GM18499 (cell line): ENCODE results near the gene POLG.

Experiments
- ATAC-seq: cut with Tn5 transposase; IDR thresholded peaks from one replicate; pipeline ENCODE4 v1.9.1; 2021; ENCODE audit warnings: moderate number of reproducible peaks; ENCODE audit not compliant: insufficient read depth, unreplicated experiment

POLG gene

DNA sequence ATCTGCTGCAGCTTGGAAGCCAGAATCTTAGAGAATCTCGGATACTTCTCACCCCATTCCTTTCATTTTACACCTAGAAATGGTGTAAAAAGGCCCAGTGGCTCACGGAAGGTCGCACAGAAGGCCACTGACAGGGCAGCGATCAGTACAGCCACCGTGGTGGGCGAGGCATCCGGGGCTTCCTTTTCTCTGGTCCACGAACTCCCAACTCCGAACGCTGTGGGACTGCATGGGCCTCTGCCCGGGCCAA lies 36.3 kb upstream of the POLG start:
- no peak for ATAC-seq

- no peak for ATAC-seq
Measured at GRCh38 chr15:89370120-89370977, 35.7 kb upstream of the POLG start.

DNA sequence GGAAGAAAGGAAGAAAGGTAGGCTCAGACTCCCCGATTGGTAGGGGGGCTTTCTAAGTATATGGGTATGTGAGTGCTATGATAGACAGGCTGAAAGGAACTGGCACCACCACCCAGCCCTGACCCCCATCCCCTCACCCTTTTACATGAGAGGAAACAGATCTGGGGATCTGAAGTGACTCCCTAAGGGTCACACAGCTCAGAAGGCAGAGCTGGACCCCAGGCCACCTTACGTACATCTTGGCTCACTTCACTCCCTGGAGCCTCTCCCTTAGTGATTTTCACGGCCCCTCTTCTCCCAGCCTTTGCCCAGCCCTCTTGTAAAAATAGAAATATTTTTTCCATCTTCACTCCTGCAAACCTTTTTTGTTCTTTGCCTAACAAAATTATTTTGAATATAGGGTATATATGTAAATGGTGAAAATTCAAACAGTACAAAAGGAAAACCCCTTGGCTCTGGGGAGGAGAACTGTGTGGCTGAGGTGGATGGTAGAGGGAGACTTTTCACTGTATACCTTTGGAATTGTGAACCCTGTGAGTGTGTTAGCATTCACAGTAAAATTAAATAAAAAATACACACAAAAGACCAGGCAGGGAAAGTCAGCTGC lies 34.8 kb upstream of the POLG start:
- ATAC-seq: no peak

DNA sequence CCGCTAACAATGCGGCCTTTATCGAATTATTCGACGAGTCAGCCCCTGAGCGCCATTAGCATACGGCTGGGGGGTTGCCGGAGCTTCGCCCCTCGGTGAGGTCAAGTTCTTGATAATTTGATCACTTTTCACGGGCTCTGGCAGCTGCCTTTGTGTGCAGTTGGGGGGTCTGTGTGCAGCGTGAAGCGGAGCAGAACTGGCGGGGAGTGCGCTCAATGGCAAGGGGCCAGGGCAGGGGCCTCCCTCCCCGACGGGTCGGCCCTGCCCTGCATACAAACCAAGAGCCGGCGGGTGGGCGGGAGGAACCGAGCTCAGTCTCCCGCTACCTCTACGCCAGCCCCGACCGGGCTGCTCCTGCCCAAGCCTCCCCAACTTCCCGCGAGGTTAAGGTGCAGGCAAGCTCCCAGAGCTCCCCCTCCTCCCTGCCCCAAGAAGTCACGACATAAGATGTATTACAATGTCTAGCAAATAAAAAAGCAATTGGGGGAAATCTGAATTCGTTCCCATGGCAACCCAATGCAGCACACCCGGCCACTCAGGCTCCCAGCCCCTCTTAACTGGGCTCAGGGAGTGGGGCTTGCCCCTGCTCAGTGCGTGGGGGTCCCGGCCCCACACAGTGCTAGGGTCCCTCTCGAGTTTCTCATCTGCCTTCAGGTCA lies 34.1 kb upstream of the POLG start:
- no peak for ATAC-seq

DNA sequence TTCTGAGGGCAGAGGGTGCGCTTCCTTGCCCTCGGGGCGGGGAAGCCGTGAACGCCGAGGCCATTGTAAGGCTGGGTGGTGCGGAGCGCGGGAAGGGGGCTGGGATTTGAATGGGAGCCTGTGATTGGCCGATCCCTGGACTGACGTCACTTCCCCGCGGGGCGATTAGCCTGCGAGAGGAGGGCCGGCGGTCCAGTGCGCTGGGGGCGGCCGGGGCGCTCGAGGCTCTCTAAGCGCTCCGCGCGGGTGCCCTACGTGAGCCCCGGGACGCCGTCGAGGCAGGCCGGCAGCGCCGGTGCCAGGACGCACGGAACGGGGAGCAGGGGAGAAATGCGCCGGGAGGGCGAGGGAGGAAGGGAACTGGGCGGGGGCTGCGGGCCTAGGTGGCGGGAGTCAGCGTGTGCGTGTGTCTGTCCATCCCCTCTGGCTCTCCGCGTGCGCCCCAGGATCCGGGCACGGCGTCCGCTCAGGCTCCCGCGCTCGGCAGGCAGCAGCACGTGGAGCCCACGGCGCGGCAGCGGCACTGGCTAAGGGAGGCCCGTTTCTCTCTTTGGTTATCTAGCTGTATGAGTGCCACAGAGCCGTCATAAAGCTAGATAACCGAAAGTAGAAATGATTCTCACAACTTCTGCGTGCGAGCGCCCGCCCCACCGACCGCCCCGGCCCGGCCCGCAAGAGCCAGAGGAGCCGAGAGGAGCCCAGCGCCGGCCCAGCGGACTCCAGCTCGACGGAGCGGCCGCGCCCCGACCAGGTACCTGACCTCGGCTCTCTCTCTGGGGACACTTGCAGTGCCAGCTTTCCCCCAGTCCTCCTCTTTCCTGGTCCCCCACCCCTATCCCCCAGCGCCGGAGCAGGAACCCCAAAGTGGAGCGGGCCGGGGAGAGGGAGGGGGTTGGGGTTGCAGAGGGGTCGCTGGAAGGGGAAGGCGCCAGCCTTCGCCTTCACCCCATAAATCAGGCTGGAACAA lies 33.1 kb upstream of the POLG start:
- ATAC-seq: no peak

DNA sequence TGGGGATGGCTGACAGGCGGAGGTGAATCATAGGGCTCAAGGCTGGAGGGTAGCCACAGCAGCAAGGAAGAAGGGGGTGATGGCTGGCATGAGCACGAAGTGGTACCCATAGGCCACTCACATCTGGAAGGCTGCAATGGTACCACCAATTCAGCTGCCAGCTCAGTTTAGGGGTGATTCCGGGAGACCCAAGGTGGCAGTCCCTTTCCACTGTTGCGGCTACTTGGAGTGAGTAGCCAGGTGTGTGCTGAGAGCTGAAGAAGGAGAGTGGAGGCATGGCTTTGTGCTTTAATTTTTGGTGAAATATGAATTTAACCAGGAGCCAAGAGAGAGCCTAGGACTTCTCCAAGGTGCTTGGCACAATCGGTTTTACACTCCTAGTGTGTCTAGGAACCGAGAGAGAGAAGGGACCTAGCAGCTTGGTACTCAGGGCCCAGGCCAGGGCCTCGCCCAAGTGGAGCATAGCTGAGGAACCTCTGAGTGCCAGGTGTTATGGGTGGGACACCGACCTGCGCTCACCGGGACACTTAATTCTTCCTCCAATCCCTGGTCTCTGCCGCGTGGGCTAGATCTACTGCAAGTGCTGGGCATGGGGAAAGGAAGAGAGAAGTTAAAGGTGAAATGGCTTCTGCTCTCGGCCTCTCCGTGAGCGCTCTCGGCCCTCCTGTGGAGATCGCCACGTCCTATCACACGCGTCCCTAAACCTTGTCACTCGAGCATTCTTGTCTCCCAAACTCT lies 32.2 kb upstream of the POLG start:
- no peak for ATAC-seq

DNA sequence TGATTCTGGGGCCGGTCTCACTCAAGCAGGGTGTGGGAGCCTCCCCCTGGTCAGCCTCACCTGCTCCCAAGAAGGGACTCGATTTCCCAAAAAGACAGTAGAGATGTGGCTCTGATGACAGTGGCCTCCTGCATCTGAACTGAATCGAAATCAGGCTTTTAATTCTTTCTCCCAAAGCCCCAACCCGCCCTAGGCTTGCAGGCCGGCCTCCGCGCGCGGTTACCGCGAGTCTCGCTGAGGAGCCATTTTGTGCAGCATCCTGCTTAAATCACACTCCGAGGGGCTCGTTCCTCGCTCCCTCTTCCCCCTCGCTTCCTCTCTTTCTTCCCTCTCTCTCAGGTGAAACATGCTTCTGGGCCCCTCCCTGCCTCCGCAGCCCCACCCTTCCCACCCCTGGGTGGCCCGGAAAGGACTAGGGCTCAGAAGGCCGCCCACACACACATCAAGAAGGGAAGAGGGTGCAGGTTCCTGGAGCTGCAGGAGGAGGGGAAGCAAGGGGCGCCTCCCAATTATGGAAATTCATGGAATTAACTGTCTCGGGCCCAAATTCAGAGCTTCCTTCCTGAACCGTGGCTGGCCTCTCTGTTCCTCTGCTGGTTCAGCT lies 30.9 kb upstream of the POLG start:
- ATAC-seq: no peak

DNA sequence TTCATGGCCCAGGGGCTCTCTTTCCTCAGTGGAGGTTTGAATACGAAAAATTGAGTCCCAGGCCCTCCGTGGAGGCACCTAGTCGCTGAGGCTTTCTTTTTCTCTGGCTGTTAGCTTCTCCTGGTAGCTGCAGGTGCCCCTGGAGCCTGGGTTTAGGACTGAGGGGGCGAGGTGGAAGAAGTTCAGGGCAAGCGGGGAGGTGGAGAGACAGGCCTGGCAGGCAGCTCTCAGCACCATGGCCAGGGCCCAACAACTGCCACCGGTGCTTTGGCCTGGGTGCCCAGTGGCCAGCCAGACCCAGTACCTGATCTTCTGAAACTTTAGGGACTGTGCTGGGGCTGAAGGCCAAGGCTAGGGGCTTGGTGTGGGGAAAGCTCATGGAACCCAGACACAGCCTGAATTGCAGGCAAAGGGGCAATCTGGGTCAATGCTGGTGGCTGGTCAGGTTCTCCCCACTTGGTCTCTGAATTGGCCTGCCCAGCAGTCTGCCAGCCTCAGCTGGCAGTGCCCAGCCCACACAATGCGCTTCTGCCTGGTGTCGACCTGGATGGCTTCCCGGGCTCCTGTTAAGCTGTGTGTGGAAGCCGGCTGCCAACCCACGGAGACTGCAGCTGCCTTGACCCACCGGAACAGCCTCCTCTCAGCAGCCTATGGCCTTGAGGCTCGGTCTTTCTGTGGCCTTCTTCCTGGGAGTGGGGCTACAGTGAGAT lies 30.3 kb upstream of the POLG start:
- no peak for ATAC-seq

DNA sequence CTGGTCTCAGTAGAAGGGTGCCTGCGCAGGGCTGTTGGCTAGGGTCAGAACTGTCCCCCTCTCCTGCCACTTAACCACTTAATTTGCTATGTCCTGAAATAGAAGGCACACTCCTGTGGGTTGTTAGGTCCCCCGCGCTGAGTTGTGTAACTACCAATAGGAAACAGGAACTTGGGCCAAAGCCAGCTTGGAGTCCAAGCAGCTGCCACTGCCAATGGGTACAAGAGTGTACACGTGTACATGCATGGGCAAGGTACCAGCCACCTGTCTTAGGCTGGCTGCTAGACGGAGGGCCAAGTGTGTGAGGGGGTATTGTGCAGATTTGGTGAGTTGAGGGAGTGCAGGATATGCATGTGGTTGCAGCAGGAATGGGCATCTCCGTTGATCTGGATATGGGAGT lies 29.7 kb upstream of the POLG start:
- ATAC-seq: no peak

DNA sequence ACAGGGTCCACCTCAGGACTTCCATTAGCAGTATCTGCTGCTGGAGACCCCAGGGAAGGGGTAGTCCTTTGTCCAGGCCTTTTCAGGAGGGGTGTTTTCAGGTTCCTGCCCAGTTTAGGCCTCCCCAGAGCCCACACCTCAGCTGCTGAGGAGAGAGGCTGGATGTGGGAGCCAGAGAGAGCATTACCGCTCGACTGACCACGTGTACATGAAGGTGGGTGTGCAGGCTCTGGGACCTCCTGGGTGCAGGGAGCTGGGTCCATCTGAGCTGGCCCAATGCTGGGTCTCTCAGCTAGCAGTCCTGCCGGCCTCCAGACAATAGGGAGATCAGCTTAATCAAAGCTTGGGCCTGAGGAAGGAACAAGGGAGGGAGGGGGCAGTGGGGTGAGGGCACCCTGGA lies 29.1 kb upstream of the POLG start:
- no peak for ATAC-seq

GRCh38 chr15:89363133-89363532 lies 28.5 kb upstream of the POLG start:
- ATAC-seq: no peak

- no peak for ATAC-seq
Measured at GRCh38 chr15:89362203-89363101, 27.8 kb upstream of the POLG start.

GRCh38 chr15:89361451-89362202 lies 27.0 kb upstream of the POLG start:
- ATAC-seq: no peak

GRCh38 chr15:89360294-89360971 lies 25.8 kb upstream of the POLG start:
- ATAC-seq: no peak

DNA sequence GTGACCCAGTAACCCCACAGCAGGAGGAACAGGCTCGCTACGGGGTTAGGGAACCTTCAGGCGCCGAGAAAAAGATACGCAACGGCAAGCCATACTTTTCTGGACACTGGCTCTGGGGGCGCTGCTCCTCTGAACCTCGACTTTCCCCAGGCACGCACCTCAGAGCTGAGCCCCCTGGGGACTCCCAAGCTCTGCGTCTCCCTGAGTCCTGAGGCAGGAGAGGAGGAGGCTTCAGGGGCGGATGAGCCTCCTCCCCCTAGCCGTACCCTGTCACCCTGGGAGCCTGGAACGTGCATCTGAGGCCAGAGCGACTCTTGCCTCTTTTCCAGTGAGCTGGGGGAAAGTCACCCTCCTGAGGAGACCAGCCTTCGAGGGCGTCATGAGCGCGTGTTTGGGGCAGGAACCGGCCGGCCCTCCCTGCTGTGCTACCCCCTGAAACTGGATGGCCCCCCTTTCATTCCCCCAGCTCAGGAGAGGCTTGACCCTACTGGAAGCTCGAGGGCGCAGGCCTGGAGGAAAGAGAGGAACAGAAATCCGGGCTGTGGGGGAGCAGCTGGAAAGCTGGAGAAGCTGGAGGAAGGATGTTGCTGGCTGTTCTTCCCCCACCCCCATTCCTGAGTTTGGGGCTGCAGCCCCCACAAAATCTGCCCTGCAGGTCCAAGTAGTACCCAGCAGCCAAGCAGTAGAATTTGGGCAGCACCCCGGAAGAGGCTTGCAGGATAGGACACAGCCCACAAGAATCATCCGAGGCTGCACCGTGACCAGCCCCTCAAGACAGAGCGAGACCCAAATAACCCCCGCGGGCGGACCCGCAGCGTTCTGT lies 25.1 kb upstream of the POLG start:
- ATAC-seq: no peak
